ENCODE results near the gene CCNT2. TPM values are rescaled to one million over a fixed set of nuclear protein-coding genes. Genes with fewer than 3 reads are reported as not detected.

CCNT2 gene
- total and polyA plus RNA-seq, 12 donors = 4.7 to 26.6 (median 21.0) TPM

GRCh38 chr2:134943540-134943939 lies 24.9 kb downstream of the CCNT2 start:
- H3K4me1 ChIP-seq = peaks cover 0 to 21% (median 0%) of the 10 kb centered on the region in 9 donors
- ATAC-seq = peak in 1 of 8 donors; percentile 43
- WGBS, 2 donors = 82 to 87% methylated on average over 2 of the region's 2 CpGs
- intact Hi-C loops (cut with DNase I) = no loop called here
- H3K27ac ChIP-seq = no peak overlapping the region
- TF ChIP-seq CTCF (IDR thresholded peaks at IDR 0.05) = no peak
- no peak for DNase-seq
- no peaks in the 10 kb centered on the region for H3K27me3 ChIP-seq
- H3K9me3 ChIP-seq = no peaks in the 10 kb centered on the region
- H3K4me3 ChIP-seq = no peak overlapping the region
- H3K36me3 ChIP-seq = peaks cover 0 to 90% (median 31%) of the 10 kb centered on the region in 9 donors

- intact Hi-C loops (cut with DNase I) = no loop called here
- Histone ChIP-seq H3K4me3 (no peak overlapping the region), H3K4me1 (peaks cover 0 to 21% (median 0%) of the 10 kb centered on the region in 9 donors), H3K27ac (no peak overlapping the region), H3K27me3 (no peaks in the 10 kb centered on the region), H3K36me3 (peaks cover 0 to 90% (median 25%) of the 10 kb centered on the region in 9 donors), H3K9me3 (no peaks in the 10 kb centered on the region)
- no peak for DNase-seq
- ATAC-seq = no peak
- no peak for TF ChIP-seq CTCF (IDR thresholded peaks at IDR 0.05)
- WGBS, 2 donors = 63 to 86% methylated on average over 1 of the region's 1 CpG
These were observed 26.4 kb downstream of the CCNT2 start for GRCh38 chr2:134944975-134945374.

GRCh38 chr2:134946073-134946472 lies 27.5 kb downstream of the CCNT2 start:
- H3K4me3 ChIP-seq = no peak overlapping the region
- TF ChIP-seq CTCF (IDR thresholded peaks at IDR 0.05) = no peak
- WGBS, 2 donors = 70 to 75% methylated on average over 6 of the region's 6 CpGs

GRCh38 chr2:134949981-134950708 lies 31.5 kb downstream of the CCNT2 start:
- DNase-seq (no peak), ATAC-seq (no peak)
- intact Hi-C loops (cut with DNase I) = no loop called here
- WGBS, 2 donors = 92 to 93% methylated on average over 7 of the region's 7 CpGs
- Histone ChIP-seq H3K27me3 (no peaks in the 10 kb centered on the region), H3K36me3 (peaks cover 0 to 99% (median 43%) of the 10 kb centered on the region in 9 donors), H3K9me3 (no peaks in the 10 kb centered on the region), H3K4me3 (no peak overlapping the region), H3K4me1 (no peaks in the 10 kb centered on the region), H3K27ac (no peak overlapping the region)
- TF ChIP-seq CTCF (IDR thresholded peaks at IDR 0.05) = no peak

More at GRCh38 chr2:134946073-134946472, 27.5 kb downstream of the CCNT2 start:
- Histone ChIP-seq H3K27ac (no peak overlapping the region), H3K27me3 (no peaks in the 10 kb centered on the region), H3K9me3 (no peaks in the 10 kb centered on the region), H3K36me3 (peaks cover 0 to 89% (median 22%) of the 10 kb centered on the region in 9 donors), H3K4me1 (peaks cover 0 to 21% (median 0%) of the 10 kb centered on the region in 9 donors)
- intact Hi-C loops (cut with DNase I) = no loop called here
- DNase-seq = no peak
- ATAC-seq = no peak

All from heart right ventricle (tissue), 16 donors.